HG03135 (cell line): ENCODE data around the gene NDOR1.

ENCODE experiments used
- ATAC-seq: cut with Tn5 transposase; IDR thresholded peaks from one replicate; pipeline ENCODE4 v1.9.1; 2021; ENCODE audit warnings: mild to moderate bottlenecking, moderate library complexity; ENCODE audit not compliant: unreplicated experiment

NDOR1 gene

DNA sequence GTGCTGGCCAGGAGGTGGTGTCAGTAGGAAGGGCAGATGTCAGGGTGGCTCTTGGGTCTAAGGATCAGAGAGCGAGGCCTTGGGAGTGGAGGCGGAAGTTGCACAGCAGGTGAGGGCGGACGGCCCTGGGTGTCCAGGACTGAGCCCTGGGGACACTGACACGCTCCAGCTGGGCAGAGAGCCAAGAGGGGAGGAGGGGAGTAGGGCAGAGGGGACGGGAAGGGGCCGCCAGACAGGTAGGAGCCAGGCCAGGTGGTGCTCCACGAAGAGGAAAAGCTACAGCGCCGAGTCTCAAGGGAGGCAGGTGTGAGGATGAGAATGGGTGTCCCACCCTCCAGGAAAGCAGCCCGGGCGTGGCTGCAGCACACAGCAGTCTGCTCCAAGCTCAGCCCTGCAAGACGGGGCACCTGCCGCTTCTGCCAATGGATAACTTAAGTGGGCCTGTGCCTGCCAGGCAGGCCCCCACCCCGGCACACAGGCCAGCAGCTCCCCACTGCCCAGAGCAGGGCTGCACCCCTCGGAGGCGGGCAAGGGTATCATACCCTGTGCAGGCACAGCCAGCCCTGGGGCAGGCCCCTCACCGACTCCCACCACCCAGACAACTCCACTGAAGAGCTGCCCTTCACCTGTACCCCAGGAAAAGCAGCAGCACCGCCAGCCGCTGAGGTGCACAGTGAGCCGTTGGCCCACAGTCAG lies 9.8 kb upstream of the NDOR1 start:
- no peak for ATAC-seq

- no peak for ATAC-seq
Measured at GRCh38 chr9:137198051-137198901, 7.2 kb upstream of the NDOR1 start.

GRCh38 chr9:137198902-137199283 lies 6.6 kb upstream of the NDOR1 start:
- ATAC-seq = no peak

- no peak for ATAC-seq
Measured at GRCh38 chr9:137199411-137200121, 5.9 kb upstream of the NDOR1 start.

GRCh38 chr9:137200311-137201204 lies 4.9 kb upstream of the NDOR1 start, which contains the start of gene TPRN:
Gene TPRN (minus strand): TSS chr9:137200741. CDS start chr9:137200711, 30 bp downstream.
- ATAC-seq = peak; percentile 84

- ATAC-seq = no peak
Measured at GRCh38 chr9:137201205-137201868, 4.2 kb upstream of the NDOR1 start.

GRCh38 chr9:137202966-137203365 lies 2.5 kb upstream of the NDOR1 start:
- no peak for ATAC-seq

GRCh38 chr9:137204731-137205125 lies 772 bp upstream of the NDOR1 start:
- no peak for ATAC-seq

GRCh38 chr9:137206602-137207001 lies 1.1 kb downstream of the NDOR1 start:
- ATAC-seq = no peak

DNA sequence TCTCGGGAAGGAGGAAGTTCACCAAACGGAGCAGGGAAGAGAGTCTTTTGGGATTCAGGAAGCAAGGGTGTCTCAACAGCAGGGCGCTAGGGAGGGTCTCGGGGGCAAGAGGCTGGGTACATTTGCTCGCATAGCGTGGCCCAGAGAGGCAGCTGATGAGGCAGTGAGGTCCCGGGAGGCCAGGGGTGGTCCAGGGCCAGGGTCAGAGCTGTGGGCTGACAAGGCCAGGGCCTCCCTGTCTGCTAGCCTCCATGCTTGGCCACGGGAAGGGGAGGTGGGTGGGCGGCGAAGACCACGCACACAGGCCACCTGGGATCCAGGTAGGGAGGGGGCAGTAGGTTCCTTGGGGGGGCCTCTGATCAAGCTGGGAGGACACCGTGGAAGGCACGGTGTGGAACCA lies 6.0 kb downstream of the NDOR1 start:
- no peak for ATAC-seq

DNA sequence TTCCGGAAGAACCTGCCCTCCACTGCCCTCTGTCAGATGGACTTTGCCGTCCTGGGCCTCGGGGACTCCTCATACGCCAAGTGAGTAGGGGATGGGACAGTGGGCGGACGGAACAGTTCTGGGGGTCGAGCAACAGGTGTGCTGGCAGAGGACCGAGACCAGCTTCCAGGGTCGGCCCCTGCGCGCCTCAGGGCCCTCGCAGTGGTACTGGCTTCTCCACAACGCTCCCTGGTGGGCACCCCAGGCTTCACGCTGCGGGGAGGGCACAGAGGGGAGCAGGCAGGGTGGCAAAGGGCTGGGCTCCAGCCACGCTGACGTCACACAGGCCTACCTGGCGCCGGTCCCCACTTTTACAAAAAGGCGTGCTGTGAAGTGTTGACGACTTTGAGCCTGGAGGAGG lies 7.0 kb downstream of the NDOR1 start:
- no peak for ATAC-seq

- no peak for ATAC-seq
Measured at GRCh38 chr9:137213160-137214060, 7.9 kb downstream of the NDOR1 start.

- ATAC-seq = no peak
Measured at GRCh38 chr9:137214620-137215019, 9.1 kb downstream of the NDOR1 start.

GRCh38 chr9:137215196-137215986 lies 9.9 kb downstream of the NDOR1 start:
- no peak for ATAC-seq

DNA sequence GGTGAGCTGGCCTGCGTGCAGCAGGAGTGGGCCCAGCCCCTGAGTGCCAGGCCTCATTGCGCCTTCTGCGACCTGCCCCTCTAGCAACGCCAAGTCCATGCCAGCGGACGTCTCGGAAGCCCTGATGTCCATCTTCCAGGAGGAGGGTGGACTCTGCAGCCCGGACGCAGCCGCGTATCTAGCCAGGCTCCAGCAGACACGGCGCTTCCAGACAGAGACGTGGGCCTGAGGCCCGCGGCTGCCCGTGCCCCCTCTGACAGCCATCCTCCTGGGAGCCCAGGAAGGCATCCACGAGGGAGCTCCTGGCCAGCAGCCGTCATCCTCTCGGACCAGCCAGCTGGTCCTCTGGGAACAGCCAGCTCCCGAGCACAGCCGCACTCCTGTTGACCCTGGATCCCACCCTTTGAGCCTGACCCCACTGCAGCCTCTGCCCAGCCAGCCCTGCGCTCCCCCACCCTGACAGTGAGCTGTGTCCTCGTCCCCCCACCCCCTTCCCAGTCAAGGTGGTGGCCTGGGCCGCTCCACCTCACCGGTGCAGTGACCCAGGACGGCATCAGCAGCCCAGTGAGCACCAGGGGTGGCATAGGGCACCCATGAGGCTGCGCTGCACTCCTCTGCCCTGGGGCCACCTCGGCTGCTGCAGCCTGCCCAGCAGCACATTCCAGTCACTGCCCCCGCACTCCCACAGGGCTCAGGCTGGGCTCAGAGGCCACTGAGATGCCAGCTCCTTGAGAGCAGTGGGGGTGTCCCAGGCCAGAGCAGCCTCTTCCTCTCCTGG lies 10.9 kb downstream of the NDOR1 start:
- ATAC-seq = no peak

DNA sequence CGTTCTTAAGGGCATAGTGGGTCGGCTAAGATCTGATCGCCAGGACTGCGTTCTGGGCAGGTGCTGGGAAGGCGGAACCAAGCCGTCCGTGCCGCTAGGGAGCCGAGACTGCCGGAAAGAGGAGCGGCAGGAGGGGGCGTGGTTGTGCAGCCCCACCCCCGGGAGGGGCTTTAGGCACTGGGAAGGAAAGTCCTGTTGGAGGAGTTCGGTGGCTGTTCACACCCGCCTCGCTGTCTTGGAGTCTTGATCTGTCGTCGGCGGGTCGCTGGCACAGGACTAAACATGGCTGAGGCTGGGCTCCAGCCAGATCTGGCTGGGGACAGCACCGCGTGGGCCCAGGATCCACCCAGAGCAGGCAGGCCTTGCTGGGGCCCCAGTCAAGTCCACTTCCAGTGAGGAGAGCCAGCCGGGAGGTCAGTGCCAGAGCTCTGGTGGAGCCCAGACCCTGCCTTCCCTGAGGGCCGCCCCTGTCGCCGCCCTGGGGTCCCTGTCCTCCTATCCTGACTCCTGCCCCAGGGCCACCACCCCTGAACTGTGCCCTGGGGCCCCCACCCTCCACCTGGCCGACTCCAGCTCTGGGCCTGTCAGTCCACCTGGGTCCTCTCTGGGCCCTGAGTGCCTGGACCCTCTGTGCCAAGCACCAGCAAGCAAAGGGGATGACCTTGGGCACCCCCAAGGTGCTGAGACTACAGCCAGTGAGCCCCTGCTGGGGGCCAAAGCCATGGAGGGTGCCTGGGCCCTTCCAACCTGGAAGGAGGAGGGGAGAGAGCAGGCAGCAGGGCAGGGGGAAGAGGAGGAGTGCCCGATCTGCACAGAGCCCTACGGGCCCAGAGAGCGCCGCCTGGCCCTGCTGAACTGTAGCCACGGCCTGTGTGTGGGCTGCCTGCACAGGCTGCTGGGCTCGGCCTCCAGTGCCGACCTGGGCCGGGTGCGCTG lies 12.0 kb downstream of the NDOR1 start:
- ATAC-seq = no peak
